CD4-positive, alpha-beta T cell treated with Interleukin-12 subunit alpha and Interleukin-12 subunit beta, for 1 hour (primary cell): Measurements from ENCODE around the gene MELTF.

Experiments
- DNase-seq: peaks from one replicate; pipeline ENCODE4 v3.0.0-alpha.2; 2020

Gene MELTF

DNA sequence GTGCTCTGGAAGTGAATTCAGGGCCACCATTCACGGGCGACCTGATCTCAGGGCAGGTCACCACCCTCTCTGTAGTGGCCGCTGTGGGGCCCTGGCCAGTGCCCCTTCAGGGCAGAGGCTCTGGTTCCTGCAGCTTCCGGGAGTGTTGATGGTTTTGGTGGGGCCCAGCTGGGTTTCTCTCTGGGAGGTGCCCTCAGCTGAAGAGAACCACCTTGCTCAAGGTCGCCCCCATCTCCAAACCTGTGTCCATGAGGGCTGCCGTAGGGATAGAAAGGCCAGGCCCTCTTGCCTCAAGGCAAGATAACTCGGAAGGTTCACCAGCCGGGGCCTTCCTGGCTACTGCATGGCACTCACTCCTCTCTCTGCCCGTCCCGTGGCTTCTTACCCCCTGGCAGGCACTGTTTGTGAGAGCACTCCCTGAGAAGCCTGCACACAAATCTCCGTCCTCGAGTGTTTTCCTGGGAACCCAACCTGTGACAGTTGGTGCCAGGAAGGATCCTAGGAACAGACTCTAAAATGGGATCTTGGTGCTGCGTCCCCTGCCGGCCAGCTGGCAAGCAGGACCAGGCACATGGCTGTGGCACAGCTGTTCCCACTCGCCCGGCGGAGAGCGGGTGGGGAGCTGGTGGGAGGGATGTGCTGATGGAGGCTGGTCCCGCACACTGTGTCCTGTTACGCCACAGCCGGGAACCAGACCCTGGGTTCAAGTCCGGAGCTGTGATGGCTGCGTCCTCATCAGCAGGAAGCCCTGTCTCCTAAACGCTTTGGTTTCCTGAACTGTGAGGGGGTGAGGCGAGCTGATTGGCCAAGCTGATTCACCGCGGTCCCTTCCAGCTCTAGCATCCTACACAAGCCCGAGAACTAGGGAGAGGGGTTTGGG, 37.8 kb downstream of the MELTF start:
- DNase-seq = no peak

DNA sequence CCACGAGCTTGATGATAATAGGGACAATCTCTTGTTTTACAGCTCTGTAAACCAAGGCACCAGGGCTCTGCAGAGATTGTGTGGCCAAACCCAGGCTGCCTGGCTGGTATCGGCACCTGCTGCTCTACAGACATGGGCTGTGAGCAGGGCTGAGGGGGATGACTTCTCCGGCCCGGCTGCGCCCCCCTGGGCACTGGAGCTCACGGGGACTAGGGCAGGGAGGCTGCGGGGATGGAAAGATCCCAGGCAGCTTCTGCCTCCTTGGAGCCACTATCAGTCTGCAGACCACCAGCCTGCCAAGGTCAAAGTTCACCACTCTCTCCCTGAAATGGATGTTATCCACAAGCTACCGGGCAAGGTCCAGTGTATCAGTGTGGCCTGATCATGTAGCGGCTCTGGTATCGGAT, 39.0 kb downstream of the MELTF start:
- no peak for DNase-seq

DNA sequence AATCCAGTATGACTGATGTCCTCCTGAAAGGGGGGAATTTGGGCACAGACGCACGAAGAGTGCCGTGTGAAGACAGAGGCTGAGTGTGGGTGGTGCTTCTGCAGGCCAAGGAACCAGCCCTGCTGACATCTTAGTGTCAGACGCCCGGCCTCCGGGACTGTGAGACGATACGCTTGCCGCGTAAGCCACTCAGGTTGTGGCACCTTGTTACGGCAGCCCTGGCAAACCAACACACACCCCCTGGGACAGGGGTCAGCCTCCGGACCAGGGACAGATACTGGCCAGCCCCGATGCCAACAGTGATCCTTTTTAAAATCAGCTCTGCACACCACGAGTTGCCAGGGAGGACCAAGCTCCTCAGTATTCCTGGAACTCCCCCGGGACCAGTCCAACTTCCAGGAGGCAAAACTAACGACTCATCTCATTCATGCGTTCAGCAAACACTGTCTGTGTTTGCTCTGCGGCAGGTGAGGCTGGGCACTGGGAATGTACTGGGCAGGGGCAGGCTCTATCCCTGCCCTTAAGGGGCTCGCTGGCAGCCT, 39.8 kb downstream of the MELTF start:
- DNase-seq = no peak

DNA sequence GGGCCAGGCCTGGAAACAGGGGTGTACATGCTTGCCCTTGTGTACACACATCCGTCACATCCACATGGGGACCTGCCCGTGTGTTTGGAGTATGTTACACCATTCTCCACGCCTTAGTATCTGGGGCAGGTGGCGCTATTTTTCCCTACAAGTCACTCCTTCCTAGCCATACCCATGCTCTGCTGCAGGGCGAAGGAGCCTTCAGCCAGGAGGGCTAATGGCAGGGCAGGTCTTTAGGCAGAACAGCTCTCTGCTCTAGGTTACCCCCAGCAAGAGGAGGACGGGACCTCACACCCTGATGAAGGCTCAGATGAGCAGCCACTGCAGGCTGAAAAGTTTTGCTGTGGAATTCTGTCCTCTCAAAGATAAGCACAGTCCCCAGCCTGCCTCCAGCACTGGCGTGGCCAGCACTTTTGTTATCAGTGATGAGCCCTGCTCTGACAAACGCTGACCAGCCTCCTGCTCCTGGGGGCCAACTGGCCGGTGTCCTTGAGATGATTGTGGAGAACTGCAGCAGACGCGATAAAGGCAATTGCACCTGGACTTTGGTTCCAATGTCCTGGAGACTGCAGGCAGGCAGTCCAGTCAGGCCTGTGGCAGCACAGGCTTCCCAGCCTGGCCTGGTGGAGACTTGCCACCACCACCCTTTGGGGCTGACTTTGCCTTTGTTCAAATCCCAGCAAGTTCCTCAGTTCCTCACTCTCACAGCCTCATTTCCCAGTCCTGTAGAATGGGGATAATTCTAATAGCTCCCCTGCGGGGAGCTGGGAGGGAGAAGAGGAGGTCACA, 41.2 kb downstream of the MELTF start:
- DNase-seq = no peak

DNA sequence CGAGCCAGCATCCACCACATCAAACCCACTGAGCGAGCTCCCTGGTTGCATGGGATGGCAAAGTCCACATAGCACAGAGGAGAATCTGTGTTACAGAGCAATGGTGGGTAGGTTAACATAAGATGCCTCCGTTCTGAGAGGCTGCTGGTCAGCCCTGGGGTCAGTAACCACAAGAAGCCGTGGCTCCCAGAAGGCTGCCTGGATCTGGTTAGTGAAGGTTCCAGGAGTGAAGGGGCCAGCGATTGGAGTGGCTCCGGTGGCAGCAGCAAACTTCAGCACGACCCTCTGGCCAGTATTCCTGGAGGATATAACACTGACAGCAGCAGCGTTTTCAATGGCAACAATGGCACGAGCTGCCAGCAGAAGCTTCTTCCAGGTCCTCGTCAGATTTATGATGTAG, 42.6 kb downstream of the MELTF start:
- no peak for DNase-seq

DNA sequence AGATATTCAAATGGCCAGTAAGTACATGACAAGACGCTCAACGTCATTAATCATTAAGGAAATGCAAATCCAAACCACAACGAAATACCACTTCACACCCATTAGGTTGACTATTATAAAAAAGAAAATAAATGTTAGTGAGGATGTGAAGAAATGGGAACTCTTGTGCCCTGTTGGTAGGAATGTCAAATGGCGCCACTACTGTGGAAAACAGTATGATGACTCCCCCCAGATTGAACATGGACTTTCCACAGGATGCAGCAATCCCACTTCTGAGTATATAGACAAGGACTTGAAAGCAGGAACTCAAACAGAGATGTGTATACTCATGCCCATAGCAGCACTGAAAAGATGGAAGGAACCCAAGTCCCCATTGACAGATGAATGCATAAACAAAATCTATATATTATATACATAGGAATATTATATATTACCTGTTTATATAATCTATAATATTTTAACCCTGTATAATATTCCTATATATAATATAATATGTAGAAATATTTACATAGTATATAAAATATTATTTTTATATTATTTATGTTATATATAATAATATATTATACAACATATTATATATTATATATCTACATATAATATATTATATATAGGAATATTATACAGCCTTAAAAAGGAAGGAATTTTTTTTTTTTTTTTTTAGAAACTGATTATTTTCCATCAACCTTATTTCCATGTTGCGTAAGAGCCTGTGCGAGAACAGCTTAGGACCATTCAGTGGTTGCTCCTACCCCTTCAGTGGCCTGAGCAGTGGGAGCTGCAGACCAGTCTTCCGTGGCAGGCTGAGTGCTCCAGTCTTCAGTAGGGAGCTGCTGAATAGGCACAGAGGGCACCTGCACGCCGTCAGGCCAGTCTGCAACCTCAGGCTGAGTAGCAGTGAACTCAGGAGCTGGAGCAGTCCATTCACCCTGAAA, 43.4 kb downstream of the MELTF start:
- DNase-seq = no peak

DNA sequence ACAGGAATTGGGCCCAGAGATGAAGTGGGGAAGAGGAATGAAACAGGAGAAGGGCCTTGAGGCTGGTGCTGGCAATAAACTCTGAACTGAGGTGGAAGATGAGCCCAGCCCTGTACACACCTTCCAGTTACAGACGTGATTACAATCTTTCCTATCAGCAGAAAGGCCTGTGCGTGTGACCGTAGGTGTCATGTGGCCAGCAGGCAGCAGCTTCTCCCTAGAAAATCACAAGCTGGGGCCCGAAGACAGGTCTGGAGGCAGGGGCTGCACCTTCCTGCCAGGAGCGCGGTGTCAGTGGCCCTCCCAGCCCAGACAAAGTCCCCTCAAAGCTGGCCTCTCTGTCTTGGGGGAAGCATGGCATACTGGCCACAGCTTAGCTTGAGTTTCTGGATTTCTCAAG, 44.3 kb downstream of the MELTF start:
- no peak for DNase-seq

DNA sequence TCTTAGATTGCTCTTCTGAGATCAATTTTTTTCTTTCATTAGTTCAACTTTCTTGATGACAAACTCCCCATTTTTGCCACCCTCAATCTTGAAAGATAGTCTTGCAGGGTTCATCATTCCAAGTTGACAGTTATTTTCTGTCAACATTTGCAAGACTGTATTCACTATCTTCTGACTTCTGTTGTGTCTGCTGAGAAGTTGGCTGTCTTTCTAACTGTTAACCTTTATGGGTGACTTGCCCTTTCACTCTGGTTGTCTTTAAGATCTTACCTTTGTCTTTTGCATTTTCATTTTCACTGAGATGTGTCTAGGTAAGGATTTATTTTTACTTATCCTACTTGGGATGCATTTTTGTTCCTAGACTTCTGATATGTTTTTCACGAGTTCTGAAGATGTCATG, 46.4 kb downstream of the MELTF start:
- DNase-seq = no peak

DNA sequence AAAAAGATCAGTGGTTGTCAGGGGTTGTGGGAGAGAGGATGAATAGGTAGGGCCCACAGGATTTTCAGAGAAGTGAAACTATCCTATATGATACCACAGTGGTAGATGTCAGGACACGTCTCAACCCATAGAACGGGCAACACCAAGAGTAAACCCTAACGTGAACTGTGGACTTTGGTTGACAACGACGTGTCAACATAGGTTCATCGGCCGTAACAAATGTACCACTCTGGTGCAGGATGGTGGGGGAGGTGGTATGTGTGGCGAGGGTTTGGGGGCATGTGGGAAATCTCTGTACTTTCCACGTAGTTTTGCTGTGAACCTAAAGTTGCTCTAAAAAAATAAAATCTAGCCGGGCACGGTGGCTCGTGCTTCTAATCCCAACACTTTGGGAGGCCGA, 48.0 kb downstream of the MELTF start:
- no peak for DNase-seq

DNA sequence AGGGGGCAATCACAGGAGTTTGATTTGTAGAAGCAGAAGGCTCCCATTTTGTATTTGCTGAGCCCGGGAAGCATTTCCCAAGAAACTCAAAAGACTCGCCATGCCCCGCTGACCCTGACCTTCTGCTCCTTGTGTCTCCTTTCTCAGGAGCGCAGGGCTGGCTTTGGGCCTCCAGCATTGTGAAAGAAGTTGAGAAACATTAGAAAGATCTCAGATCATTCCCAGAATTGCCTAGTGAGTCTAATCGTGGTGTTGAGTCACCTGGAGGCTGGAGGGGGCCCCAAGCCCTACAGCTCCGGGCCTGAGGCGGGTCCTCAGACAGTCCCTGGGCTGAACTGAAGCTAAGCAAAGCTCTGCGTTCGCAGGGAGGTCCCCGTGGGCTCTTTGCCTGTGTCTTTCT, 50.1 kb downstream of the MELTF start:
- no peak for DNase-seq

DNA sequence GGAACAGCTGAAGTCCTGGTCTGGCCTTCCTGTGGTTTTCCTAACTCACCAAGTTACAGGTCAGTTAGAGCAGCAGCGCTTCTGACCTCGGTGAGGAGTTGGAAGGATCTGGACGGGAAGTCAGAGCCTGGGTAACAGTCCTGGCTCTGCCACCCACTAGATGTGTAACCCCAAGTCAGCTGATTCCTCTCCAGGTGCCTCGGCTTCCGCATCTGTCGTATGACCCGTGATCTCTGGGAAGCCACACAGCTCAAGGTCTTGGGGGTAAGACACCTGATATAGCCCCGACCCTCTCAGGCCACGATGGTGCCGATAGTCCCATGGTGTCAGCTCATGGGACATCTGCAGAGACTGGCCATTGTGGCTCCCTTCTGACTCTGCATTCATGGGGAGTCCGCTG, 52.7 kb downstream of the MELTF start:
- DNase-seq = no peak

DNA sequence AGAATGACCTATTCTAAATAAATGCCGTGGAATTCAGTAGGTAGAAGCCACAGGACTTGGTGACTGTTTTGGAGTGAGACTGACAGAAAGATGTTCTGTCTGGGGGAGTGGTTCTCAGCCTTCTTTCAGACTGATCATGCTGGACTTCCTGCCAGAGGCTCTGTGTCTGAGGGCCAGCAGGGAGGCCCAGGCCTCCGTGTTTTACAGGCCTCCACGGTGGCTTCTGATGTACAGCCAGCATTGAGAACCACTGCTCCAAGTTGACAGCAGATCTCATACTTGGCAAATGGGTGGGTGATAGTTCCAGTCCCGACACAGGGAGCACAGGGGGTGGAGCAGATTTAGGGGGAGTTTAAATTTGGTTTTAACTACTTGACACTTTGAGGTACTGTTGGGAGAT, 54.3 kb downstream of the MELTF start:
- no peak for DNase-seq

DNA sequence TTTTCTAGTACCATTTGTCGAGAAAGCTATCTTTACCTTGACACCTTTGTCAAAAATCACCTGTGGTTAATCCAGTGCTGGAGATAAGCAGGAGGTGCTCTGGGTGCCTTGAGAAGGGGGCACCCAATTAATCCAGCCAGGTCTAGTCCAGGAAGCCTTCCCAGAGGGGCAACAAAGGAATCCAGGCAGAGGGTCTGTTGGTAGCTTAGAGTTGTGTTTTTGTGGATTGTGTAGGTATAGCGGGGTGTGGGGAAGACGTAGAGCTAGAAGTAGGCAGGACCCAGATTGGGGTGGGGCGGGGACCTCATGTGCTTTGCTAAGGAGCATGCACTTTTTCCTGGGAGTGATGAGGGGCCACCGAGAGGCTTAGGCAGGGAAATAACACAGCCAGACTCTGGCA, 55.0 kb downstream of the MELTF start:
- no peak for DNase-seq

DNA sequence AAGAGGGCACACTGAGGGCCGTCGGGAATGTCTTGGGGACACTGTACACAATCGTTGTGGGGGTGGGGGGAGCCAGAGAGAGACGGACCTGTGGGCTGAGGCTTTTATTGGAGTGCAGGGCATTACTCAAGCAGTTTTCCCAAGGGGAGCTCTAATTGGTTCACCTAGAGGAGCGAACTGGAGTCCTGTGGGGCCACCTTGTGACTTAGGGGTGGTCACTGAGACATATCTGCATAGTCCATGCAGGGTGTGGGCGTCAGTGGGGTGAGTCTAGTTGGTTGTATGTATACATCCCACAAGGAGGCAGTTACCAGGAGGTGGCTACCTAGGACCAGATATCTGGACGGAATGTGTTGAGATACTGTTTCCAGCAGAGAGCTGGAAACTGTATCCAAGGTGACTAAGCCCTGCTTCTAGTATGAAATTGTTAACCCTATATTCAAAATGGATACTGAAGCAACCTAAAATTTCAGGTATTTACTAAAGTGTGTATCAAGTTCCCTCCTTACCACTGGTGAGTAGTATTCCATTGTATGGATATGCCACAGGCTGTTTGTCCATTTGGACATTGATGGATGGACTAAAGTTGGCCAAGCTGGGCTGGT, 58.4 kb downstream of the MELTF start:
- no peak for DNase-seq

DNA sequence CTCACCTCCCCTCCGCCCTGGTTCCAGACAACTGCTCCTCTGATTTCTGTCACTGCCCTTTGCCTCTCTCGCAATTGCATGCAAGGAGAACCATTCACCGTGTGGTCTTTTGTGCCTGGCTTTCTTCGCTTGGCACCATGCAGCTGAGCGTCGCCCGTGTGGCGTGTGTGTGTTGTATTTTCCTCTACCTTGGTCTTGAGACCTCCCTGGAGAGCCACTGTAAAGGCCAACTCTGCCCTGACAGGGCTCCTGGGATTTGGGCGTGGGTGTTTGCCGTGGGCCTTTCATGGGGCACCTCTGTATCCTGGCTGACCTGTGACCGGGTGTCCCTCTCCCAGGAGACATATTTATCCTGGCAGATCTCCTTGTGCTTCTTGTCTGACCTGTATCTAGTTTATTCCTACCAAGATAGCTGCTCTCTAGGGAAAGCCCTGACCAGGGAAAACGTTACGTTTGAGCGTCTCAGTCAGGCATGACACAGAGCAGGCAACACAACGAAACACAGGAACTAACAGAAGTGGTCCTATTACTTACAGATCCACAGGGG, 59.0 kb downstream of the MELTF start:
- DNase-seq = no peak

DNA sequence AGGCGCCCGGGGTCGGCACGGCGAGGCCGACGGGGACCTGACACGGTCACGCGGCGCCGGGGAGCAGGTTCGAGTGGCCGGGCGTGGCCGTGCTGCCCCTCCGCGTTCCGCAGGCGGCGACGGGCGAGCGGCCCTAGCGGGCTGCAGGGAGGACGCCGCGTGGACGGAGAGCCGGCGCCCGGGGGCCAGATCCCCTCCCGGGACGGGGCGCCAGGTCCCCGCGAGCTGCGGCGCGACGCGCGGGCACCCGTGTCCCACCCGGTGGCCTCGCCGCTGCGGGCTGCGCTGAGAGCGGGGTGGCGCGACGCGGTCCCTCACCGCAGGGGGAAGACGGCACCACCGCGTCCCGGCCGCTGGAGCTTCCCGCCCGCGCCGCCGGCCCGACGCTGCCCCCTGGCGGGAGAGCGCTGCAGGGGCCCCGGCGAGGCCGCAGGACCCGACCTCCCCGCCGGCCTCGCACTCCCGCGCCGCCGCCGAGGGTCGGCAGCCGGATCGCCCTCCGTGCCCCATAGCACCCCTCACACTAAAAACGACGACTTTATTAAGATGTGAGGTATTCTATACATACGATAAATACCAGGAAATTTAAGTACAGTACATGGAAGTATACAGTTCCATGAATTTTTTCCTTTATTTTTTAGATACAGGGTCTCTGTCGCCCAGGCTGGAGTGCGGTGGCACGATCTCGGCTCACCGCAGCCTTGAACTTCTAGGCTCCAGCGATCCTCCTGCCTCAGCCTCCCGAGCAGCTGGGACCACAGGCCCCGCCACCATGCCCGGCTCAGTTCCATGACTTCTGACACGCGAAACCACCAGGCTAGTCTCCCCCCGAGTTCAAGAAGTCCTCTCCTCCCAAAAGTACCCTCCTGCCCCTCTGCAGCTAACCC, 59.7 kb downstream of the MELTF start:
- DNase-seq = peak; percentile 74

DNA sequence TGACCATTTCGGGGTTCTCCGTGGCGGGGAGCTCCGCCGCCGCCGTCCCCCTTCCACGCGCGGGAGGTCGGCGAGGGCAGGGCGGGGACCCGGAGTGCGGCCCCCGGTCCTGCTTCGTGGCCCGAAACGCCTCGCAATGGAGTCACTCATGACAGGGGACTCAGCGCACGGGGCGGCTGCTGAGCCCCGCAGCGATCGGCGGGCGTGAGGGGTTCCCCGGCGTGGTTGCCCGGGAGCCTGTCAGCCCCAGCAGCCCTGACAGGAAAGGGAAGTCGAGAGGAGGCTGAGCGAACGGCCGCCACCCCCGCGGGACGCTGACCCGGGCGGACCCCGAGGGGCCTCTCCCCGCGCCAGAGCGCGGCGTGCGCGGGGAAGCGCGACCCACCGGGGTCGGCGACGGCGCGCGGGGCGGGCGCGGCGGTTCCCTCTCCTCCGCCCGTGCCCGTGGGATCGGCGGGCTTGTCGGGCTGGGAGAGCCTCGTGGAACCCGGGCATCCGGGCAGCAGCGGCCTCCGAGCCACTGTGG, 60.4 kb downstream of the MELTF start:
- DNase-seq = peak; percentile 38

DNA sequence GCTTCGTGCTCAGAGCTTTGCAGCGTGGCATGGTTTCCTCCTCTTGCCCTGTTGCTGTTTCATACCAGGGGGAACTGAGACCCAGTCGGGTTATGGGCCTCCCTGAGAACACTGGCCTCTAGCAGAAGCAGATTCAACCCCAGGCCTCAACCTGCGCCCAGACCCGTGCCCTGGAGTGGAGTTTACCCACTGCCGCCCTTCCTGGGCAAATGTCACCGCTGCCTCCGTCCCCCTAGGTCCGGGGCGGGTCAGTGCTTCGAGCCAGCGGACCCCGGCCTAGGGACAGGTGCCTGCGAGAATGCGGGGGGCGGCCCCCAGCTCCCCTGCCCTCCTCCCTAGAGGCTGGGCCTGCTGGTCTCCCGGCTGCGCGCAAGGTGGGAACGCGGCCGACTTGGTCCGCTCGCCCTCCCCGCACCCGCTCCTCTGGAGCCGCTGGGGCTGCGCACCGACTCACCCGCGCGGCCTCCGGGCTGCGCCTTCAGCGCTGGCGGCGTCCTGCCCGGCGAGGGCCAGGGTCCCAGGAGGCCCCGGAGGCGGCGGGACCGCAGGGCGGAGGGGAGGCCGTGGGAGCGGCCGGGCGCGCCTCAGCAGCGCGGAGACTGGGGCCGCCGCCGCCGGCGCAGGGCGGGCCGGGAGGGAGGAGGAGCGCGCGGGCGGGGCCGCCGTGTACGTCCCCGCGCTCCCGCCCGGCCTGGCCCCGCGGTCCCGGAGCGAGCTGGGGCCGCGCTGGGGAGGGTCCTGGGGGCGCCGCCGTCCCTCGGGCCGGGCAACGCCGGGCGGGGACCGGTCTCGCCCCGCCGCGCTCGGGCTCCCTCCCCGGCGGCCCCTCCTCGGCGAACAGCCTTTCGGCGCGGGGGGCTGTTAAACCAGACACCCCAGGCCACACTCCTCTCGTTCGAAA, 61.1 kb downstream of the MELTF start, which contains the start of gene PIGZ:
Gene PIGZ (minus strand): TSS at position 601 of the 901 bp plus-strand sequence. CDS start 16,802 bp downstream, outside the sequence.
- peak; percentile 35 for DNase-seq
